Activated CD8-positive, alpha-beta memory T cell treated with anti-CD3 and anti-CD28 coated beads for 24 hours (primary cell): ENCODE data around the gene HK3.

ENCODE experiments used
- DNase-seq: peaks from one replicate; pipeline ENCODE4 v3.0.0-alpha.2; 2020

The HK3 gene

DNA sequence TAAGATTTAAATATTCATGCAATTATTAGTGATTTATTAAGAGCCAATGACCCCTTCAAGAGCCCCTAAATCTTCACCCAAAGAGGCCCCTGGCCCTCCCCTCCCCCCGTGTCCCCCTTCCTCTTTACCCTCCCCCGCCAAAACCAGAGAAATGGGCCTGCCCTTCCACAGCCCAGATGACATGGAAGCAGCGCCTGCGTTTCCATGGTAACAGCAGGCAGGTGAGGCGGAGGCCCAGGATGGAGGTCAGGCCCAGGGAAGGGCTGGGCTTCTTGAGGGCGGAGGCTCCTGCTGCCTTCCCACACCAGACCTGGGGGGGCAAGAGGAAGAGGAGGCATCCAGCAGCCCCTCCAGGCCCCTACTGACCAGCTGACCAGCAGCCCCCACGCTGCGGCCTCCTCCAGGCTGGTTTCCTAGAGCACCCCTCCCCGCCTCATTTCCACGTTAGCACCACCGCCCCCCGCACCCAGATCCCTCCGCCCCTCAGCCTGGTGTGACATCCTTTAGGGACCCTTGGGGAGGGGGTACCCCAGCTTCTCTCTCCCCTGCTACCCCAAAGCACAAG lies 51.3 kb downstream of the HK3 start:
- DNase-seq: no peak

GRCh38 chr5:176847148-176847547 lies 52.0 kb downstream of the HK3 start:
- no peak for DNase-seq

GRCh38 chr5:176846335-176847140 lies 52.6 kb downstream of the HK3 start:
- DNase-seq: no peak

DNA sequence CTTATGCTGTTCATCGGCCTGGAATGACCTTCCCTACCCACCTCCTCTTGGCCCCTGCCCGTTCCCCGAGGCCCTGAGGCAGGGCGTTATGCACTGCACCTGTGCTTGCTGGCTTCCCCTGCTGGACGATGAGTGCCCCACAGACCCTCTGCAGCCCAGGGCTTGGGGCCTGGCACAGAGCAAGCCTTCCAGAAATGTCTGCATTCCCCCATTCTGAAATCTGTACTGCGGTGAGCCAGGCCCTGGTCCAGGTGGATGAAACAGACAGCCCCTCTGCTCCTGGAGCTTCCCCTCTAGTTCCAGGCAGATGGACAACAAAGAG lies 53.8 kb downstream of the HK3 start:
- DNase-seq: no peak

GRCh38 chr5:176844706-176845391 lies 54.3 kb downstream of the HK3 start:
- no peak for DNase-seq

DNA sequence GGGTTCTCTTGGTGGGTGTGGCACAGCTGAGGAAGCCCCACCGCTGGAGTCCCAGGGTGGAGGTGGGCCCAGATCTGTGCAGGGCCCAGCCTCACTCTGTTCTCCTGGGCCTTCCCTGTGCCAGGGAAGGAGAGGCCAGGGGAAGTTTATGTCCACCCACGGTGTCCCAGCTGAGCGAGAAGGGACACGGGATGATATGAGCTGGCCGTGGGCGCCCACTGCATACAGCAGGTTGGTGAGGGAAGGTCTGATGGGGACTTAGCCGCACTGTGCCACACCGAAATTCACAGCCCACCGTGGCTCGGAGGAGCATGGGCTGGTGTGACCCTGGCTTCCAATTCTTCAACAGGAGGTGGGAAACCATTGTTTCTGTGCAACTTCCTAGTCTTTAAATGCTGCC lies 54.9 kb downstream of the HK3 start:
- DNase-seq: no peak

GRCh38 chr5:176843673-176844072 lies 55.5 kb downstream of the HK3 start:
- DNase-seq: no peak

DNA sequence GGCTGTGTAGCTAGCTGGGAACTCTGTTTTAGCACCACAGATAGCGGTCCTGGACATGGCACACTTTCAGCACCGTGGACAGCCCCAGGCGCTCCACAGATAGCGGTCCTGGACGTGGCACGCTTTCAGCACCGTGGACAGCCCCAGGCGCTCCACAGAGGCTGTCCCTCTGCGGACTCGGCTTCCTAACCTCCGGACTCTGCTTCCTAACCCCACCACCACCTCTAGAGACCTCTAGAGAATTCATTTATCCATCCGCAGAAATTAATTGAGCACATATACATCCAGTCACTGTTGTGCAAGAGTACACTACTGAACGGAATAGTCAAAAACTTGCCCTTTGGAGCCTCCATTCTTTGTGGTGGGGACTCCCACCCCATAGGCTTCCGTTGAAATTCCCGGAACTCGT lies 61.4 kb downstream of the HK3 start:
- peak; percentile 83 for DNase-seq

- no peak for DNase-seq
Measured at GRCh38 chr5:176836811-176837706, 62.1 kb downstream of the HK3 start.

DNA sequence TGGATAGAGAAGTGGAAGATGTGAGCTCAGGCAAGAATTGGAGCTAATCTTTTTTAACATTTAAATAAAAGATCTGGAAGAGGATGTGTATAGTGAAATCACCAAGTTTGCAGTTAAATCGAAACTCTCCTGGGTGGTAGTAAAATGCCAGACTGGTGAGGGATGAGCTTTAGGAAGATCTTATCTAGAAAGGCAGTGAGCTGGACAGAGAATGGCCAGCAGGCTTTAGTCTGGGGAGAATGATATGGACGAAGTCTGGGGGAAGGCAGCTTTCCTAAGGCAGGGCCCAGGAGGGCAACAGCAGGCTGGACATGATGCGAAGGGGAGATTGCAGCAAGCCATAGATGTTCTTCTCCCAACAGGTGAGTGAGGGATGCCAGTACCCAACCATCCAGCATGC lies 63.2 kb downstream of the HK3 start:
- no peak for DNase-seq

DNA sequence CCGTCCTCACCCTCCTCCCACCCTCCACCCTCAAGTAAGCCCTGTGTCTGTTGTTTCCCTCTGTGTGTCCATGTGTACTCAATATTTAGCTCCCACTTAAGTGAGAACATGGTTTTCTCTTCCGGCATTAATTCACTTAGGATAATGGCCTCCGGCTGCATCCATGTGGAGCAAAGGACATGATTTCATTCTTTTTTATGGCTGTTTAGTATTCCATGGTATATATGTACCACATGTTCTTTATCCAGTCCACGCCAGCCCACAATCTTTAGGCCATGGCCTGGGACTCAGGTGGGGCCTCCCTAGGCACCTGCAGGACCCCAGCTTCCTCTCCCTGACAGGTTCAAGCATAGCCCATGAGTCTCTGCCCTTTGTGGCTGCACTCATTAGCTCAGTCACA lies 65.9 kb downstream of the HK3 start:
- DNase-seq: no peak

DNA sequence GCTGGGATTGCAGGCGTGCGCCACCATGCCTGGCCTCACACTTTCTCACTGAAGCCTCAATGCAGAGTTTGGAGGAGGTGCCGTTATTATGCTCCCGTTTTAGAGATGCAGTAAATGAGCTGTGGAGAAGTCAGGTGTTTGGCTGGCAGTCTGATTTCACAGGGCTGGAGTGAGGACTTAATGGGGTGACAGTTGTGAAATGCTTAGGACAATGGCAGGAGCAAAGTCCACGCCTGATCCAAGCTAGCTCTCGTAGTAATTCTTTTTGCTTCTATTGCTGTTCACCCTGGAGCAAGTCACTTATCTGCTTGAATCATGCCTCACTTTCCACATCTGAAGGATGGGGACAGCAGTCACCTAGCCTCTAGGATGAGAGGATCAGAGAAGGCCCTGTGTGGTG lies 67.0 kb downstream of the HK3 start:
- DNase-seq: no peak

DNA sequence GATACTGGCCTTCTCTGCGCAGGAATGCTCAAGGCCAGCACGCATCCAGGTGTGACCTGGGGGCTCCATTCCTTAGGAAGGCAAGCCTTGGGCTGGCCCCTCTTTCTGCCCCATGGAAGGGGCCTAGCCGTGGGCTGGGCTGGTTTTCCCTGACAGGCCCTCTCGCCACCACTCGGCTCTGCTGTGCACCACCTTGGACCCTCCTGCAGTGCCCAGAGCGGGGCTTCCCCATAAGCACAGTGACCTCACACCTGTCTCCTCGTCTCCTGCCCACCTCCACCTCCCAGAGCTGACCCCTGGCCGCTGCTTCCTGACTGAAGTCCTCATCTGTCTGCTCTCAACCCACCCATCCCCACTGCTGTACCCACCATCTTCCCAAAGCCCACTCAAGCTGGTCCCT lies 67.7 kb downstream of the HK3 start:
- no peak for DNase-seq

- DNase-seq: no peak
Measured at GRCh38 chr5:176830995-176831423, 68.1 kb downstream of the HK3 start.
